HEK293 (cell line): ENCODE data around the gene CDC42EP2.

Source experiments
- CTCF ChIP-seq: fragments of 450-650 bp; formaldehyde crosslinking; IDR thresholded peaks from 2 replicates; pipeline ENCODE4 v1.5.1; 2016; ENCODE audit warnings: missing biosample characterization, missing genetic modification characterization
- RBAK ChIP-seq: fragments of 450-650 bp; formaldehyde crosslinking; IDR thresholded peaks from 2 replicates; pipeline ENCODE4 v1.5.1; 2016; ENCODE audit warnings: missing biosample characterization, missing genetic modification characterization
- REST ChIP-seq: fragments of 450-650 bp; formaldehyde crosslinking; IDR thresholded peaks from 2 replicates; pipeline ENCODE4 v1.5.1; 2016; ENCODE audit warnings: missing biosample characterization, missing genetic modification characterization
- ZBTB49 ChIP-seq: fragments of 450-650 bp; formaldehyde crosslinking; IDR thresholded peaks from 2 replicates; pipeline ENCODE4 v1.5.1; 2016; ENCODE audit warnings: missing biosample characterization, missing genetic modification characterization, low read depth
- ZNF146 ChIP-seq: fragments of 450-650 bp; formaldehyde crosslinking; IDR thresholded peaks from 2 replicates; pipeline ENCODE4 v1.5.1; 2016; ENCODE audit warnings: missing biosample characterization, missing genetic modification characterization
- ZNF558 ChIP-seq: fragments of 450-650 bp; formaldehyde crosslinking; IDR thresholded peaks from 2 replicates; pipeline ENCODE4 v1.5.1; 2016; ENCODE audit warnings: missing biosample characterization, missing genetic modification characterization
- ZNF639 ChIP-seq: fragments of 450-650 bp; formaldehyde crosslinking; IDR thresholded peaks from 2 replicates; pipeline ENCODE4 v1.5.1; 2016; ENCODE audit warnings: missing biosample characterization, missing genetic modification characterization
- ZNF660 ChIP-seq: fragments of 450-650 bp; IDR thresholded peaks from 2 replicates; pipeline ENCODE4 v1.5.1; 2018; ENCODE audit warnings: missing biosample characterization, mild to moderate bottlenecking, missing genetic modification characterization
- ZNF777 ChIP-seq: fragments of 450-650 bp; formaldehyde crosslinking; IDR thresholded peaks from 2 replicates; pipeline ENCODE4 v1.5.1; 2017; ENCODE audit warnings: missing biosample characterization, missing genetic modification characterization, borderline replicate concordance
- ZNF785 ChIP-seq: fragments of 450-650 bp; formaldehyde crosslinking; IDR thresholded peaks from 2 replicates; pipeline ENCODE4 v1.5.1; 2016; ENCODE audit warnings: missing biosample characterization, missing genetic modification characterization

GRCh38 chr11:65334696-65335295 is 20.1 kb downstream of the CDC42EP2 start:
- TF ChIP-seq ZNF639 (tag by site-specific recombination) (no peak), RBAK (tag by site-specific recombination) (no peak), ZNF146 (no peak), ZNF558 (tag by site-specific recombination) (no peak), ZNF777 (no peak), ZBTB49 (tag by site-specific recombination) (no peak), ZNF785 (tag by site-specific recombination) (no peak), REST (tag by site-specific recombination) (no peak), CTCF (no peak), ZNF660 (tag by site-specific recombination) (no peak)
